Measurements from ENCODE around the gene KLF16.
A peak's percentile ranks its signal among the peaks of the same experiment; 100 is the strongest.

KLF16 gene

GRCh38 chr19:1854039-1854541 is 9.3 kb downstream of the KLF16 start:
- no peak for DNase-seq (ENCODE audit: low read depth)
- H3K4me3 ChIP-seq (ENCODE audit: low read depth, low read length): no peak overlapping the region
- TF ChIP-seq CTCF (IDR thresholded peaks at IDR 0.05; ENCODE audit: low read depth, low read length, missing control alignments): no peak
- in situ Hi-C loops (cut with HindIII; ENCODE audit: low sequenced_read_pairs): no loop called here

GRCh38 chr19:1853295-1854038 is 9.9 kb downstream of the KLF16 start:
- in situ Hi-C loops (cut with HindIII; ENCODE audit: low sequenced_read_pairs): no loop called here
- DNase-seq (ENCODE audit: low read depth): peak; percentile 23
- no peak overlapping the region for H3K4me3 ChIP-seq (ENCODE audit: low read depth, low read length)
- peak; percentile 94 for TF ChIP-seq CTCF (IDR thresholded peaks at IDR 0.05; ENCODE audit: low read depth, low read length, missing control alignments)

GRCh38 chr19:1852581-1853128 is 10.7 kb downstream of the KLF16 start:
- in situ Hi-C loops (cut with HindIII; ENCODE audit: low sequenced_read_pairs): no loop called here
- no peak for TF ChIP-seq CTCF (IDR thresholded peaks at IDR 0.05; ENCODE audit: low read depth, low read length, missing control alignments)
- DNase-seq (ENCODE audit: low read depth): no peak
- no peak overlapping the region for H3K4me3 ChIP-seq (ENCODE audit: low read depth, low read length)

GRCh38 chr19:1851654-1852580 is 11.5 kb downstream of the KLF16 start:
- no peak for TF ChIP-seq CTCF (IDR thresholded peaks at IDR 0.05; ENCODE audit: low read depth, low read length, missing control alignments)
- in situ Hi-C loops (cut with HindIII; ENCODE audit: low sequenced_read_pairs): no loop called here
- H3K4me3 ChIP-seq (ENCODE audit: low read depth, low read length): no peak overlapping the region
- DNase-seq (ENCODE audit: low read depth): no peak

GRCh38 chr19:1850809-1851653 is 12.3 kb downstream of the KLF16 start:
- no peak for DNase-seq (ENCODE audit: low read depth)
- in situ Hi-C loops (cut with HindIII; ENCODE audit: low sequenced_read_pairs): no loop called here
- TF ChIP-seq CTCF (IDR thresholded peaks at IDR 0.05; ENCODE audit: low read depth, low read length, missing control alignments): no peak
- H3K4me3 ChIP-seq (ENCODE audit: low read depth, low read length): no peak overlapping the region

Data from astrocyte of the cerebellum (primary cell).